HG03175 (cell line): ENCODE data around the gene TENM4.

Source experiments
- ATAC-seq: cut with Tn5 transposase; IDR thresholded peaks from one replicate; pipeline ENCODE4 v1.9.1; 2021; ENCODE audit warnings: mild to moderate bottlenecking, moderate library complexity; ENCODE audit not compliant: unreplicated experiment

Gene TENM4

GRCh38 chr11:78656984-78657383, 783.8 kb downstream of the TENM4 start:
- ATAC-seq = no peak

GRCh38 chr11:78656327-78656726, 784.5 kb downstream of the TENM4 start:
- no peak for ATAC-seq

GRCh38 chr11:78655561-78655960, 785.3 kb downstream of the TENM4 start:
- ATAC-seq = no peak

GRCh38 chr11:78654866-78655265, 786.0 kb downstream of the TENM4 start:
- no peak for ATAC-seq

- ATAC-seq = no peak
Observed at GRCh38 chr11:78654071-78654470, 786.8 kb downstream of the TENM4 start.

GRCh38 chr11:78653294-78653909, 787.4 kb downstream of the TENM4 start:
- no peak for ATAC-seq

- ATAC-seq = no peak
Observed at GRCh38 chr11:78652843-78653239, 788.0 kb downstream of the TENM4 start.

GRCh38 chr11:78651923-78652842, 788.6 kb downstream of the TENM4 start:
- ATAC-seq = no peak

GRCh38 chr11:78651136-78651775, 789.6 kb downstream of the TENM4 start:
- no peak for ATAC-seq

- no peak for ATAC-seq
Observed at GRCh38 chr11:78649361-78650215, 791.2 kb downstream of the TENM4 start.

- ATAC-seq = no peak
Observed at GRCh38 chr11:78647986-78648875, 792.6 kb downstream of the TENM4 start.

- no peak for ATAC-seq
Observed at GRCh38 chr11:78647266-78647915, 793.4 kb downstream of the TENM4 start.

GRCh38 chr11:78646564-78647185, 794.2 kb downstream of the TENM4 start:
- ATAC-seq = peak; percentile 60

- ATAC-seq = peak; percentile 86
Observed at GRCh38 chr11:78645226-78646202, 795.3 kb downstream of the TENM4 start.

GRCh38 chr11:78643676-78644056, 797.2 kb downstream of the TENM4 start:
- no peak for ATAC-seq

GRCh38 chr11:78642979-78643675, 797.7 kb downstream of the TENM4 start:
- no peak for ATAC-seq

GRCh38 chr11:78641541-78641940, 799.3 kb downstream of the TENM4 start:
- no peak for ATAC-seq
